HepG2 (cell line): ENCODE data around the gene CAVIN3. TPM values are rescaled to one million over a fixed set of nuclear protein-coding genes. Genes with fewer than 3 reads are reported as not detected.

ENCODE experiments used
- ATAC-seq: fragments of 200-7000 bp; cut with Tn5 transposase; 3 replicates; pipeline ENCODE4 v1.9.1; 2020; ENCODE audit warnings: mild to moderate bottlenecking, moderate library complexity
- BruUV-seq: library from RNA; stranded (reverse); fragments of 400-500 nt; replicated peaks from 2 replicates; lab custom pipeline; 2021; lab: Mats Ljungman, UMichigan
- CTCF ChIA-PET: fragments of 300-600 bp; formaldehyde crosslinking; extraction: SDS; loops from one replicate; lab custom pipeline; 2021; ENCODE audit warnings: low total read pairs, inconsistent platforms, low intra/inter-chr PET ratio; lab: Yijun Ruan, JAX
- POLR2A ChIA-PET: fragments of 350-600 bp; sonication (Branson Sonifier 250); formaldehyde crosslinking; loops from one replicate; lab custom pipeline; 2020; ENCODE audit warnings: antibody characterized with exemption, inconsistent platforms; lab: Yijun Ruan, JAX
- DNase-seq: peaks from one replicate; pipeline ENCODE4 v3.0.0-alpha.2; 2015; ENCODE audit warnings: low spot score
- FAIRE-seq: peaks from 3 replicates; lab custom pipeline; 2011; peaks lifted over from hg19 to GRCh38; lab: Jason Lieb, UNC
- H2AFZ ChIP-seq: one replicate; pipeline ENCODE4 v1.6.1; 2011; ENCODE audit warnings: low read length, inconsistent platforms
- H3K27ac ChIP-seq: fragments of 300-600 bp; 3 replicates; pipeline ENCODE4 v1.8.0; 2011; ENCODE audit warnings: mixed run types, mild to moderate bottlenecking, mixed read lengths, low read length, inconsistent platforms; ENCODE audit not compliant: insufficient read depth; ENCODE audit errors: extremely low read length
- H3K27me3 ChIP-seq, 2 experiments: fragments of 200-600 bp in 1 of 2; 2 replicates in 1 of 2; 3 replicates in 1 of 2; pipeline versions ENCODE4 v1.6.0 to v1.8.0; 2011; ENCODE audit warnings: low read length in 2 of 2, mild to moderate bottlenecking in 2 of 2, moderate library complexity in 2 of 2, inconsistent platforms in 1 of 2; ENCODE audit not compliant: insufficient read depth in 2 of 2, control insufficient read depth in 1 of 2
- H3K36me3 ChIP-seq, 2 experiments: fragments of 200-600 bp in 1 of 2; replicated peaks in 1 of 2; 2 replicates in 1 of 2; 3 replicates in 1 of 2; pipeline versions ENCODE4 v1.5.1 to v1.8.0; 2011; ENCODE audit warnings: low read length in 2 of 2, inconsistent platforms in 1 of 2; ENCODE audit not compliant: insufficient read depth in 2 of 2, control insufficient read depth in 1 of 2
- H3K4me1 ChIP-seq: 2 replicates; pipeline ENCODE4 v1.5.1; 2012; ENCODE audit warnings: low read length, inconsistent platforms; ENCODE audit not compliant: insufficient read depth
- H3K4me2 ChIP-seq: 2 replicates; pipeline ENCODE4 v1.6.0; 2011; ENCODE audit warnings: low read depth, low read length, inconsistent platforms
- H3K4me3 ChIP-seq, 3 experiments: fragments of 200-600 bp in 1 of 3; sonication (generic), shearing (Covaris generic) in 1 of 3; replicated peaks in 1 of 3; 2 replicates each; pipeline ENCODE4 v1.5.1; 2011 to 2016; ENCODE audit warnings: low read length in 3 of 3, inconsistent platforms in 2 of 3, low read depth in 2 of 3, mild to moderate bottlenecking in 2 of 3, control low read depth in 1 of 3, mixed read lengths in 1 of 3; ENCODE audit not compliant: insufficient read depth in 1 of 3
- H3K79me2 ChIP-seq: one replicate; pipeline ENCODE4 v1.6.1; 2011; ENCODE audit warnings: low read length, inconsistent platforms; ENCODE audit not compliant: insufficient read depth
- H3K9ac ChIP-seq: 2 replicates; pipeline ENCODE4 v1.6.0; 2011; ENCODE audit warnings: mild to moderate bottlenecking, low read depth, low read length, inconsistent platforms; ENCODE audit not compliant: insufficient read depth
- H3K9me3 ChIP-seq: 2 replicates; pipeline ENCODE4 v1.5.1; 2012; ENCODE audit warnings: mild to moderate bottlenecking, low read length
- H4K20me1 ChIP-seq: 2 replicates; pipeline ENCODE4 v1.6.0; 2011; ENCODE audit warnings: inconsistent platforms, mild to moderate bottlenecking, low read length, moderate library complexity; ENCODE audit not compliant: insufficient read depth
- ARHGAP35 ChIP-seq: sonication (generic); formaldehyde crosslinking; IDR thresholded peaks from 2 replicates; pipeline ENCODE4 v1.9.0; 2022; ENCODE audit warnings: mild to moderate bottlenecking, inconsistent platforms, moderate library complexity, missing genetic modification reagents, borderline replicate concordance
- CHD4 ChIP-seq: fragments of 200-600 bp; sonication (generic); IDR thresholded peaks from 2 replicates; pipeline ENCODE4 v1.7.0; 2017; ENCODE audit warnings: mild to moderate bottlenecking, low read length, borderline replicate concordance
- GRHL1 ChIP-seq: sonication (generic); formaldehyde crosslinking; conservative IDR thresholded peaks from 2 replicates; pipeline ENCODE4 v1.8.0; 2022; ENCODE audit warnings: missing genetic modification reagents
- KLF15 ChIP-seq: sonication (generic); formaldehyde crosslinking; IDR thresholded peaks from 2 replicates; pipeline ENCODE4 v1.8.1; 2023; ENCODE audit warnings: borderline replicate concordance, mild to moderate bottlenecking, inconsistent platforms, missing genetic modification reagents, mixed read lengths
- SUZ12 ChIP-seq: fragments of 150-350 bp; IDR thresholded peaks from 2 replicates; pipeline ENCODE4 v1.6.1; 2014; ENCODE audit warnings: low read depth, low read length
- ZBTB8A ChIP-seq: sonication (generic); formaldehyde crosslinking; IDR thresholded peaks from 2 replicates; pipeline ENCODE4 v1.4.0; 2020; ENCODE audit warnings: mild to moderate bottlenecking, low read depth, missing genetic modification reagents, borderline replicate concordance
- ZKSCAN5 ChIP-seq: sonication (generic); formaldehyde crosslinking; IDR thresholded peaks from 2 replicates; pipeline ENCODE4 v1.5.1; 2020; ENCODE audit warnings: mild to moderate bottlenecking, missing genetic modification reagents
- ZNF780A ChIP-seq: sonication (generic); formaldehyde crosslinking; IDR thresholded peaks from 2 replicates; pipeline ENCODE4 v1.8.0; 2022; ENCODE audit warnings: mild to moderate bottlenecking, missing genetic modification reagents, moderate library complexity
- WGBS: methylation state at CpG from one replicate; pipeline ENCODE4 v1.1.6; 2017; ENCODE audit warnings: low lambda C conversion rate; 5-methylcytosine and 5-hydroxymethylcytosine counted together
- in situ Hi-C: cut with HindIII; loops from 2 replicates; pipeline ENCODE4 v1.10.0; 2017; ENCODE audit warnings: low pct_unique_long_range_greater_than_20kb; ENCODE audit not compliant: extremely low pct_ligation_motif_present
- intact Hi-C: fragments of 100-400 bp; cut with micrococcal nuclease; formaldehyde crosslinking; loops from one replicate; pipeline ENCODE4 v1.10.0; 2022; ENCODE audit not compliant: unreplicated experiment
- polyA plus RNA-seq, 8 experiments: library from polyadenylated mRNA; depleted of rRNA in 3 of 8; stranded (reverse) in 7 of 8; unstranded in 1 of 8; fragments of >200 nt; fragmentation: Illumina TruSeq in 4 of 8; extraction: Trizol in 4 of 8; gene quantifications; 2 replicates each; pipeline versions ENCODE4 v1.2.1 to v1.2.3, GENCODE V29; 2011 to 2016; ENCODE audit warnings: low read depth in 4 of 8, missing spikeins in 1 of 8, mixed read lengths in 1 of 8; ENCODE audit not compliant: insufficient read depth in 1 of 8
- total RNA-seq, 5 experiments: library from RNA; depleted of rRNA; stranded (reverse); fragments of >200 nt; fragmentation: Illumina TruSeq; extraction: Trizol; gene quantifications; 2 replicates each; pipeline ENCODE4 v1.2.3, GENCODE V29; 2016; ENCODE audit warnings: low read depth in 1 of 5
- TF ChIP-seq, protein P1 (sequence below): sonication (generic); formaldehyde crosslinking; IDR thresholded peaks from 2 replicates; pipeline ENCODE4 v1.5.0; 2020; ENCODE audit warnings: mild to moderate bottlenecking, missing genetic modification reagents, borderline replicate concordance
- TF ChIP-seq, protein P2 (sequence below): sonication (generic); formaldehyde crosslinking; IDR thresholded peaks from 2 replicates; pipeline ENCODE4 v1.8.0; 2022; ENCODE audit warnings: mild to moderate bottlenecking, missing genetic modification reagents; ENCODE audit not compliant: insufficient replicate concordance

Gene CAVIN3
- total and polyA plus RNA-seq, 2 of the 13 experiments (the other 11 are each of a cell fraction or from before 2014, with no cell fraction given) = not detected

GRCh38 chr11:6319704-6320410 lies 444 bp downstream of the CAVIN3 start:
- Histone ChIP-seq H3K9ac (no peak overlapping the region), H3K4me2 (no peak overlapping the region), H3K27me3 (peaks cover 1 to 32% of the 10 kb centered on the region in 2 experiments; a peak in 3 of 5 replicates), H3K27ac (no peak overlapping the region), H3K79me2 (no peaks in the 10 kb centered on the region), H2AFZ (no peak overlapping the region), H3K9me3 (no peaks in the 10 kb centered on the region), H3K36me3 (no peaks in the 10 kb centered on the region), H3K4me1 (no peaks in the 10 kb centered on the region), H4K20me1 (no peaks in the 10 kb centered on the region), H3K4me3 (no peak overlapping the region)
- no peak for FAIRE-seq
- no TSS peak for BruUV-seq
- no peak for ATAC-seq
- intact Hi-C loops (no loop called here), in situ Hi-C loops (loop anchor here (10.0 kb wide), 1 partner anchor 295 kb away; no protein-coding TSS in a partner anchor)
- ChIA-PET POLR2A (no interaction called here), CTCF (no interaction called here)
- no peak for DNase-seq
- WGBS = 57% methylated on average over 18 of the region's 50 CpGs
- TF ChIP-seq ZKSCAN5 (no peak), ZNF780A (CRISPR knock-in tag) (no peak), KLF15 (no peak), GRHL1 (CRISPR knock-in tag) (no peak), CHD4 (no peak), ARHGAP35 (CRISPR knock-in tag) (no peak), ZBTB8A (CRISPR knock-in tag) (no peak), SUZ12 (no peak)
- TF ChIP-seq, protein P1, sequence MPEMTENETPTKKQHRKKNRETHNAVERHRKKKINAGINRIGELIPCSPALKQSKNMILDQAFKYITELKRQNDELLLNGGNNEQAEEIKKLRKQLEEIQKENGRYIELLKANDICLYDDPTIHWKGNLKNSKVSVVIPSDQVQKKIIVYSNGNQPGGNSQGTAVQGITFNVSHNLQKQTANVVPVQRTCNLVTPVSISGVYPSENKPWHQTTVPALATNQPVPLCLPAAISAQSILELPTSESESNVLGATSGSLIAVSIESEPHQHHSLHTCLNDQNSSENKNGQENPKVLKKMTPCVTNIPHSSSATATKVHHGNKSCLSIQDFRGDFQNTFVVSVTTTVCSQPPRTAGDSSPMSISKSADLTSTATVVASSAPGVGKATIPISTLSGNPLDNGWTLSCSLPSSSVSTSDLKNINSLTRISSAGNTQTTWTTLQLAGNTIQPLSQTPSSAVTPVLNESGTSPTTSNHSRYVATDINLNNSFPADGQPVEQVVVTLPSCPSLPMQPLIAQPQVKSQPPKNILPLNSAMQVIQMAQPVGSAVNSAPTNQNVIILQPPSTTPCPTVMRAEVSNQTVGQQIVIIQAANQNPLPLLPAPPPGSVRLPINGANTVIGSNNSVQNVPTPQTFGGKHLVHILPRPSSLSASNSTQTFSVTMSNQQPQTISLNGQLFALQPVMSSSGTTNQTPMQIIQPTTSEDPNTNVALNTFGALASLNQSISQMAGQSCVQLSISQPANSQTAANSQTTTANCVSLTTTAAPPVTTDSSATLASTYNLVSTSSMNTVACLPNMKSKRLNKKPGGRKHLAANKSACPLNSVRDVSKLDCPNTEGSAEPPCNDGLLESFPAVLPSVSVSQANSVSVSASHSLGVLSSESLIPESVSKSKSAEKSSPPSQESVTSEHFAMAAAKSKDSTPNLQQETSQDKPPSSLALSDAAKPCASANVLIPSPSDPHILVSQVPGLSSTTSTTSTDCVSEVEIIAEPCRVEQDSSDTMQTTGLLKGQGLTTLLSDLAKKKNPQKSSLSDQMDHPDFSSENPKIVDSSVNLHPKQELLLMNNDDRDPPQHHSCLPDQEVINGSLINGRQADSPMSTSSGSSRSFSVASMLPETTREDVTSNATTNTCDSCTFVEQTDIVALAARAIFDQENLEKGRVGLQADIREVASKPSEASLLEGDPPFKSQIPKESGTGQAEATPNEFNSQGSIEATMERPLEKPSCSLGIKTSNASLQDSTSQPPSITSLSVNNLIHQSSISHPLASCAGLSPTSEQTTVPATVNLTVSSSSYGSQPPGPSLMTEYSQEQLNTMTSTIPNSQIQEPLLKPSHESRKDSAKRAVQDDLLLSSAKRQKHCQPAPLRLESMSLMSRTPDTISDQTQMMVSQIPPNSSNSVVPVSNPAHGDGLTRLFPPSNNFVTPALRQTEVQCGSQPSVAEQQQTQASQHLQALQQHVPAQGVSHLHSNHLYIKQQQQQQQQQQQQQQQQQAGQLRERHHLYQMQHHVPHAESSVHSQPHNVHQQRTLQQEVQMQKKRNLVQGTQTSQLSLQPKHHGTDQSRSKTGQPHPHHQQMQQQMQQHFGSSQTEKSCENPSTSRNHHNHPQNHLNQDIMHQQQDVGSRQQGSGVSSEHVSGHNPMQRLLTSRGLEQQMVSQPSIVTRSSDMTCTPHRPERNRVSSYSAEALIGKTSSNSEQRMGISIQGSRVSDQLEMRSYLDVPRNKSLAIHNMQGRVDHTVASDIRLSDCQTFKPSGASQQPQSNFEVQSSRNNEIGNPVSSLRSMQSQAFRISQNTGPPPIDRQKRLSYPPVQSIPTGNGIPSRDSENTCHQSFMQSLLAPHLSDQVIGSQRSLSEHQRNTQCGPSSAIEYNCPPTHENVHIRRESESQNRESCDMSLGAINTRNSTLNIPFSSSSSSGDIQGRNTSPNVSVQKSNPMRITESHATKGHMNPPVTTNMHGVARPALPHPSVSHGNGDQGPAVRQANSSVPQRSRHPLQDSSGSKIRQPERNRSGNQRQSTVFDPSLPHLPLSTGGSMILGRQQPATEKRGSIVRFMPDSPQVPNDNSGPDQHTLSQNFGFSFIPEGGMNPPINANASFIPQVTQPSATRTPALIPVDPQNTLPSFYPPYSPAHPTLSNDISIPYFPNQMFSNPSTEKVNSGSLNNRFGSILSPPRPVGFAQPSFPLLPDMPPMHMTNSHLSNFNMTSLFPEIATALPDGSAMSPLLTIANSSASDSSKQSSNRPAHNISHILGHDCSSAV (CRISPR knock-in tag) = no peak
- TF ChIP-seq, protein P2, sequence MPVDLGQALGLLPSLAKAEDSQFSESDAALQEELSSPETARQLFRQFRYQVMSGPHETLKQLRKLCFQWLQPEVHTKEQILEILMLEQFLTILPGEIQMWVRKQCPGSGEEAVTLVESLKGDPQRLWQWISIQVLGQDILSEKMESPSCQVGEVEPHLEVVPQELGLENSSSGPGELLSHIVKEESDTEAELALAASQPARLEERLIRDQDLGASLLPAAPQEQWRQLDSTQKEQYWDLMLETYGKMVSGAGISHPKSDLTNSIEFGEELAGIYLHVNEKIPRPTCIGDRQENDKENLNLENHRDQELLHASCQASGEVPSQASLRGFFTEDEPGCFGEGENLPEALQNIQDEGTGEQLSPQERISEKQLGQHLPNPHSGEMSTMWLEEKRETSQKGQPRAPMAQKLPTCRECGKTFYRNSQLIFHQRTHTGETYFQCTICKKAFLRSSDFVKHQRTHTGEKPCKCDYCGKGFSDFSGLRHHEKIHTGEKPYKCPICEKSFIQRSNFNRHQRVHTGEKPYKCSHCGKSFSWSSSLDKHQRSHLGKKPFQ (CRISPR knock-in tag) = no peak
